Left ventricle myocardium inferior (tissue), 1 donor: ENCODE results near the gene MOB3B. TPM values are rescaled to one million over a fixed set of nuclear protein-coding genes. Genes with fewer than 3 reads are reported as not detected.

Source experiments
- DNase-seq: peaks from one replicate; pipeline ENCODE4 v3.0.0-alpha.2; 2020
- H3K27ac ChIP-seq: fragments of 200-600 bp; replicated peaks from 2 replicates; pipeline ENCODE4 v1.8.0; 2021
- H3K27me3 ChIP-seq: fragments of 200-600 bp; 2 replicates; pipeline ENCODE4 v1.8.0; 2021; ENCODE audit warnings: low read depth
- H3K36me3 ChIP-seq: fragments of 200-600 bp; 2 replicates; pipeline ENCODE4 v1.8.0; 2021
- H3K4me1 ChIP-seq: fragments of 200-600 bp; 2 replicates; pipeline ENCODE4 v1.8.0; 2021
- H3K4me3 ChIP-seq: fragments of 200-600 bp; 2 replicates; pipeline ENCODE4 v1.8.0; 2021; ENCODE audit warnings: mild to moderate bottlenecking, moderate library complexity
- H3K9me3 ChIP-seq: fragments of 200-600 bp; replicated peaks from 2 replicates; pipeline ENCODE4 v1.8.0; 2021
- intact Hi-C: fragments of 100-400 bp; cut with micrococcal nuclease; formaldehyde crosslinking; loops from one replicate; pipeline ENCODE4 v1.11.0; 2022
- total RNA-seq: library from RNA; stranded (reverse); fragmentation: NEBNext Ultra II Directional; extraction: Animal tissue kit (Norgen Biotek cat#: 25700); gene quantifications from one replicate; pipeline ENCODE4 v1.2.1, GENCODE V29; 2021
- TF ChIP-seq, protein P1 (sequence below): fragments of 200-600 bp; IDR thresholded peaks from 2 replicates; pipeline ENCODE4 v1.8.0; 2021; ENCODE audit warnings: antibody characterized with exemption, mild to moderate bottlenecking, borderline replicate concordance
- donor health status: DM: no; HTN: yes; CAD: no; lungs with severe emphysema.

Gene MOB3B
- total RNA-seq, 1 donor from 2014 or later = 2.1 TPM

DNA sequence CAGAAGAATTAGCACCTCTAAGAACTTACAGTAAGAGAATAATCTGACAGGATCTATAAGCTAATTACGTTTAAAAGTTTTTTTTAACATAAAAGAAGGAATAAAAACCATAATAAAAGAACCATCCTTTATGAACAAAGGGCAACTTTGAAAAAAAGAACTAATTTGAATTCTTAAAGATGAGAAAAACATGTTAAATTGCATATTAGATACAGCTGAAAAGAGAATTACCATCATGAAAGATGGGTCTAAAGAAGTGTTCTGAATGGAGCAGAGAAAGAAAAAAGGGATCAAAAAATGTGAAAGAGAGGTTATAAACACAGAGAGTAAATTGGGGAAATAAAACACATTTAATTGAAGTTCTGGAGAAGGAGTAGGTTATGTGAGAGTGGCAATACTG is 51.3 kb downstream of the MOB3B start:
- no peaks in the 10 kb centered on the region for H3K27me3 ChIP-seq
- no peak for DNase-seq
- H3K4me3 ChIP-seq = no peak overlapping the region
- no peak overlapping the region for H3K27ac ChIP-seq
- H3K9me3 ChIP-seq = peaks cover 22% of the 10 kb centered on the region
- no peaks in the 10 kb centered on the region for H3K36me3 ChIP-seq
- TF ChIP-seq, protein P1, sequence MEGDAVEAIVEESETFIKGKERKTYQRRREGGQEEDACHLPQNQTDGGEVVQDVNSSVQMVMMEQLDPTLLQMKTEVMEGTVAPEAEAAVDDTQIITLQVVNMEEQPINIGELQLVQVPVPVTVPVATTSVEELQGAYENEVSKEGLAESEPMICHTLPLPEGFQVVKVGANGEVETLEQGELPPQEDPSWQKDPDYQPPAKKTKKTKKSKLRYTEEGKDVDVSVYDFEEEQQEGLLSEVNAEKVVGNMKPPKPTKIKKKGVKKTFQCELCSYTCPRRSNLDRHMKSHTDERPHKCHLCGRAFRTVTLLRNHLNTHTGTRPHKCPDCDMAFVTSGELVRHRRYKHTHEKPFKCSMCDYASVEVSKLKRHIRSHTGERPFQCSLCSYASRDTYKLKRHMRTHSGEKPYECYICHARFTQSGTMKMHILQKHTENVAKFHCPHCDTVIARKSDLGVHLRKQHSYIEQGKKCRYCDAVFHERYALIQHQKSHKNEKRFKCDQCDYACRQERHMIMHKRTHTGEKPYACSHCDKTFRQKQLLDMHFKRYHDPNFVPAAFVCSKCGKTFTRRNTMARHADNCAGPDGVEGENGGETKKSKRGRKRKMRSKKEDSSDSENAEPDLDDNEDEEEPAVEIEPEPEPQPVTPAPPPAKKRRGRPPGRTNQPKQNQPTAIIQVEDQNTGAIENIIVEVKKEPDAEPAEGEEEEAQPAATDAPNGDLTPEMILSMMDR = no peak
- intact Hi-C loops = no loop called here
- peaks cover 15% of the 10 kb centered on the region for H3K4me1 ChIP-seq

DNA sequence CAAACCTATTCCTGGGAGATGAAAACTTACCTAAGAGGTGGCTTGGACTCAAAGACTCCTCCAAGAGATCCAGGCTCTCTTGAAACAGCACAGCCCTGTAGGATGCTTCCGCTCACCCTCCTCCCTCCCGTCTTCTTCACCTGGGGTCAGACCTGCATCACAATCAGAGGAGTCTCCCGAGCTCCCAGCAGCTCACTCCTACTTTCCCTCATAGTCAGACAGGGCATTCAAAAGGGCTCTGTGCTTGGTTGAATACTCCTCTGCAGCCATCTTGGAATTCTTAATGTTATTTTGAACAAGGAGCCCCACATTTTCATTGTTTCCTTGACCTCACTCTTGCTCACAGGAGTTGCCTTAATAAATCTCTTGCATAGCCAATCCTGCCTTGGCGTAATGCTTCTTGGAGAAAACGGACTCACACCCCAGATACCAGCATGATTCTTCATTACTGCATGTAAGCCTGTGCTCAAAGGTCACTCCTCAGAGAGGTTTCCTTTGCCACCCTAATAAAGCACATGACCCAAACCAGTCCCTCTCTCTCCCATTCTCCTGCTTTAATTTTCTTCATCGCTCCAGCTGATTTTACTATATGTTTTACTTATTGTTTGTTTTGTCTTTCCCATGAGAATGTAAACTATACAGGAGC is 52.6 kb downstream of the MOB3B start:
- Histone ChIP-seq H3K36me3 (no peaks in the 10 kb centered on the region), H3K9me3 (peaks cover 22% of the 10 kb centered on the region), H3K4me3 (no peak overlapping the region), H3K4me1 (peaks cover 26% of the 10 kb centered on the region), H3K27me3 (no peaks in the 10 kb centered on the region), H3K27ac (no peak overlapping the region)
- no peak for DNase-seq
- TF ChIP-seq, protein P1 = no peak
- intact Hi-C loops = no loop called here

- H3K27ac ChIP-seq = peak overlapping the region; percentile 1
- DNase-seq = no peak
Measured at GRCh38 chr9:27475057-27475595, 54.5 kb downstream of the MOB3B start.

DNA sequence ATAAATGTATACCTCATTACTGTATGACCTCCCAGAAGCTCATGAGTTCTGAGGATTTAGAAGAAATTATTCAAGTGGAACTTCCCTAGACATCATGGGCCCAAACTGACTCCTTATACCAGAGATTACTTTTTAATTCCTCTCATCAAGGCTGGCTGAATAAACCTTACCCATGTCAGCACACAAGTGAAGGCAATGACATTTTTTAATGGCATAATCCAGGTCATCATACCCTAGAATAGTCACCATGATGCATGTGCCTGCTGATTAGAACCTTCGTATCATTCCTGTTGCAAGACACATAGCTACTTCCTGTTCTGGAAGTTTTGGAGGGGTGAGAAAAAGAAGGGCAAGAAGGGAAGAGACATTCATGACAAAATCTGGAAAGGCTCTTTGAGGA is 55.3 kb downstream of the MOB3B start:
- peaks cover 17% of the 10 kb centered on the region for H3K9me3 ChIP-seq
- no peak overlapping the region for H3K27ac ChIP-seq
- no peak overlapping the region for H3K4me3 ChIP-seq
- H3K36me3 ChIP-seq = no peaks in the 10 kb centered on the region
- peaks cover 32% of the 10 kb centered on the region for H3K4me1 ChIP-seq
- no peak for DNase-seq
- TF ChIP-seq, protein P1 = no peak
- H3K27me3 ChIP-seq = no peaks in the 10 kb centered on the region
- intact Hi-C loops = no loop called here

More at GRCh38 chr9:27475057-27475595, 54.5 kb downstream of the MOB3B start:
- Histone ChIP-seq H3K36me3 (no peaks in the 10 kb centered on the region), H3K4me1 (peaks cover 32% of the 10 kb centered on the region), H3K4me3 (no peak overlapping the region), H3K27me3 (no peaks in the 10 kb centered on the region), H3K9me3 (peaks cover 22% of the 10 kb centered on the region)
- intact Hi-C loops = no loop called here
- TF ChIP-seq, protein P1 = no peak

- Histone ChIP-seq H3K9me3 (peaks cover 6% of the 10 kb centered on the region), H3K4me1 (peaks cover 32% of the 10 kb centered on the region), H3K36me3 (no peaks in the 10 kb centered on the region), H3K4me3 (no peak overlapping the region), H3K27me3 (no peaks in the 10 kb centered on the region), H3K27ac (peak overlapping the region; percentile 42)
- intact Hi-C loops = no loop called here
- peak; percentile 42 for DNase-seq
- TF ChIP-seq, protein P1 = no peak
Measured at GRCh38 chr9:27473111-27473529, 56.5 kb downstream of the MOB3B start.
